HG03039 (cell line): ENCODE data around the gene CXCL8.
"Not testable (repeated sequence)": the region's sequence is repeated elsewhere in the genome, so short reads cannot be mapped to it uniquely, and the experiment has no call there.

Experiments
- ATAC-seq: cut with Tn5 transposase; IDR thresholded peaks from one replicate; pipeline ENCODE4 v1.9.1; 2021; ENCODE audit warnings: mild to moderate bottlenecking, moderate library complexity; ENCODE audit not compliant: unreplicated experiment

The CXCL8 gene

DNA sequence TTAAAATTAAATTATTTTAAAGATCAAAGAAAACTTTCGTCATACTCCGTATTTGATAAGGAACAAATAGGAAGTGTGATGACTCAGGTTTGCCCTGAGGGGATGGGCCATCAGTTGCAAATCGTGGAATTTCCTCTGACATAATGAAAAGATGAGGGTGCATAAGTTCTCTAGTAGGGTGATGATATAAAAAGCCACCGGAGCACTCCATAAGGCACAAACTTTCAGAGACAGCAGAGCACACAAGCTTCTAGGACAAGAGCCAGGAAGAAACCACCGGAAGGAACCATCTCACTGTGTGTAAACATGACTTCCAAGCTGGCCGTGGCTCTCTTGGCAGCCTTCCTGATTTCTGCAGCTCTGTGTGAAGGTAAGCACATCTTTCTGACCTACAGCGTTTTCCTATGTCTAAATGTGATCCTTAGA is at the start of gene CXCL8:
CXCL8 (plus strand) TSS at position 217 of the 426 bp plus-strand sequence; CDS start at position 307, 90 bp downstream.
- ATAC-seq, result no peak

DNA sequence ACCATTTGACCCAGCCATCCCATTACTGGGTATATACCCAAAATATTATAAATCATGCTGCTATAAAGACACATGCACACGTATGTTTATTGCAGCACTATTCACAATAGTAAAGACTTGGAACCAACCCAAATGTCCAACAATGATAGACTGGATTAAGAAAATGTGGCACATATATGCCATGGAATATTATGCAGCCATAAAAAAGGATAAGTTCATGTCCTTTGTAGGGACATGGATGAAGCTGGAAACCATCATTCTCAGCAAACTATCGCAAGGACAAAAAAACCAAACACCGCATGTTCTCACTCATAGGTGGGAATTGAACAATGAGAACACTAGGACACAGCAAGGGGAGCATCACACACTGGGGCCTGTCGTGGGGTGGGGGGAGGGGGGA is 49.2 kb upstream of the CXCL8 start:
- not testable (repeated sequence) for ATAC-seq

DNA sequence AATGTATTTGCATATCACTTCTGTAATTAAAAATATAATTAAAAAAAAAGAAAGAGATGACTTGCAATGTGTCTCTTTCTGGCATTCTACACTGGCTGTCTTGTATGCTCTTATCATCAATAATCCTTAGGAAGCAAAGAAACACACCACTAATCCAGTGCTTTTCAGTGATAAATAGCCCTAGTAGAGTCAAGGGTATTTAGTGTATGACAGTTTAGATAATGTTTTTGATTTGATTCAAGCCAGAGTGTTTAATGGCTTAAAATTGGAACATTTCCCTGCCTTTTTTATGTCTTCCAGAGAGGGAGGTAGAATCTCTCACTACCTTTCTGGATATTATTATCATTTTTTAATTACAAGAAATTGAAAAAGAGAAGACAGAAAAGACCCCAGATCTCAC is 48.6 kb upstream of the CXCL8 start:
- no peak for ATAC-seq

DNA sequence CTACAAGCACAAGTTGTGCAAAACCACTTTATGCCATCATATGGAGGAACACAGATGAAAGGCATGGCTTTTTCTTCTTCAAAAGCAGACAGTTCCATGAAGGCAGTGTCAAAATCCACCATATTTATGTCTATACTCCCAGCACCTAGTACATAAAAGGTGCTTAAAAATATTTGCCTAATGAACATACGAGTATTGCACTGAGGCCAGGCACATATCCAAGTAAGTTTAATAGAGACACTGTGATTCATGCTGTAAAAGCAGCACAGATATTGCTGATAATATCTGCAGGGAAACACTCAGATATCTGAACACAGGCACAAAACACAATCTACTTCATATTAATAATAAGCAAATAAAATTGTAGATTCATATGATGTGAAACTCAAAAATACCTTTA is 48.1 kb upstream of the CXCL8 start:
- no peak for ATAC-seq

DNA sequence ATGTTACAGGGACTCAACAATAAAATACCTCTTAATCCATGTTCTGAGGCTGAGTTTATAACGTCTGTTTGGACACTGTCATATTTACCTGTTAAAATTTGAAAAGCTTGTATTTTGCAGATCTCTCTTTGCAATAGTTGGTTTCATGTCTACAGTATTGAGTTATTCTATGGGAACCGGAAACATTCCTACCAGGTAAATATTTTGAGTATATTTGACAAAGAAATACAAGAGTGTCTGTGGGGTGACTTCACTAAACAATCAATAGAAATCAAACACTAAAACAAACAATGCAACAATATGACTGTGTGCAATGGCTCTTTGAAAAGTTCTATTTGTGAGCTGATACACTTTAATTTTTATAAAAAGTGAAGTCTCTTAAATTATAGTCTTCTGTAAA is 47.7 kb upstream of the CXCL8 start:
- no peak for ATAC-seq

DNA sequence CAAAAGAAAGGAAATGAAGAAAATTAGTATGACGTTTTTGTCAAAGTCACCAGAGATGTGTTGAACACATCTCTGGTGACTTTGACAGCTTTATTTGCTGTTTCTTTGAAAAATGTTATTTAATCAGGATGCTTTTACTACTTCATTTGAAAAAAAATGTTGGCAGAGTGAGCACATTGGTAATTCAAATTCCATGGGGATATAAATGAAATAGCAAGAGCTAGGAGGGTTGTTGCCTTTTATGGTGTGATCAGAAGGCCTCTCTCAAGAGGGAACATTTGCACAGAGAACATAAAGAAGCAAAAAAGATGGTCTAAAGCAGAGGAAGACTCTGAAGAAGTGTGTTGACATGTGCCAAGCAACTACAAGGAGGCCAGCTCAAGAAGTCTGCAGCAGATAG is 46.6 kb upstream of the CXCL8 start:
- no peak for ATAC-seq

DNA sequence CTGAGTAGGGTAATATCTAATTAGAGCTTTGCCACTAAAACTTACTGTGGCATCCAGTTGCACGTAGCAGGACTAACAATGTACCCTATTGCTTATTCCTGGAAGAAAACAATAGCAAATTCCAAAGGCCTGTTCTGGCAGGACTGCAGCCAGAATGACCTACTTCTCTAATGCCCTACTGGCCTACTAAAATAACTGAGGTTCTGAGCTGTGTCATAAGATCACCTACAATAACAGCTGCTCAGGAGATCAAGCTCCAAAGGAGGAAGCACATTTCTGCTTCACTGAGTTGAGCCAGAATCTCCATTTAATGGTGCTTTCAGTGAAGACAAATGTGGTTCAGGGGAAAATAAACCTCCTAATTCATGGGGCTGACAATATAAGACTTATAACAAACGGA is 42.2 kb upstream of the CXCL8 start:
- no peak for ATAC-seq

DNA sequence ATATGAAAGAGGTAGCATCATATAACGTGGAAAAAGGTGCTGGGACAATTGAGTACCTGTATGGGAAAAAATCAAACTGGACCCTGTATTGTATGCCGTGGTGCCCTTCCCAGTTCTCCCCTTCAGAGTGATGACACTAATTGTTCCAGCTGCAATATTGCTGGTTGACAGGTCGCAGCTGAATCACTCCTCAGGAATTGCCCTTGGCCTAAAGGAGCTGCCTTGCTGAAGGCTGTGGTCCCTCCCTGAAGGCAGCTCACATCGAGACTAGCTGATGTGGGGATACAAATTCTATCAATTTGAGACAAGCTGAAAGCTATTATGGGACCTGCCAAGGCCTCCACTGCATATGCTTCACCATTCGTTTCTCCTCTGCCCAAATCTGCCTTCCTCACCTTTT is 39.3 kb upstream of the CXCL8 start:
- no peak for ATAC-seq

DNA sequence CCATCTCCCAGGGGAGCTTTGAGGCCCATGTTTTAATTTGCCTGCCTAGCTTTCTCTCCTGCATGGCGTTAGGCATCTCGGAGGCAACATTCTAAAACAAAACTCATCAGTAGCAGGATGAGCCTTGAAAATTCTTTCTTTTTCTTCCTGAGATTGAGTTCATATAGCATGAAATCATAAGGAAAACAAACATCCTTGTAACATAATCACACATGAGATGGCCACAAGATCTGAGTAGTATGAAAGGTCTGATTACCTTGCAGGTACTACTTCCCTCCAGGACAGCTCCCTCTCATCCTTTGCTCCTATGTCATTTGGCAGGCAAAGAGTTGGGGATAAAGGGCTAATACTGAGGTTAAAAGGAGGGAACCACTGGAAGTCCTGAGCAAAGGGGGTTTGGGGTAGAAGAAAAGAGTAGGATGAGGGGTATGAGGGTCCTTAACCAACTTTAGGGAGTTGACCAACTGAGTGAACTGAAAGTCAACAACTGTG is 37.5 kb upstream of the CXCL8 start:
- no peak for ATAC-seq

DNA sequence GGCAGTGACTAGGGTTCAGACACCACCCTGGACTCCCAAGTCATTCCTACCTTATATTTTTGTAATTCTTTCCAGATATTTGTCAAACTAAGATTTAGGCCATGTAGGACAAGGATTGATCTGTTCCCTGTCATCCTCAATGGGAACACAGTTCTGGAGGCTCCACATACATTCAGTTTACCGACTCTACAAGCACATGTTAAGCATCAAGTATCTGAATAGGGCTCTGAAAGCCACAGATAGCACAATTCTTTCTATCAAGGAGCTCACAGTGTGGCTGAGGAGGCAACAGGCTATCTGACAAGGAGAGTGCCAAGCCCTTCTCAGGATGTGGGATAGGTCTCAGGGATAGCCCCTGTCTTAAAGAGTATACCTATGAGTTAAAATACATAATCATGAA is 37.0 kb upstream of the CXCL8 start:
- ATAC-seq, result no peak

DNA sequence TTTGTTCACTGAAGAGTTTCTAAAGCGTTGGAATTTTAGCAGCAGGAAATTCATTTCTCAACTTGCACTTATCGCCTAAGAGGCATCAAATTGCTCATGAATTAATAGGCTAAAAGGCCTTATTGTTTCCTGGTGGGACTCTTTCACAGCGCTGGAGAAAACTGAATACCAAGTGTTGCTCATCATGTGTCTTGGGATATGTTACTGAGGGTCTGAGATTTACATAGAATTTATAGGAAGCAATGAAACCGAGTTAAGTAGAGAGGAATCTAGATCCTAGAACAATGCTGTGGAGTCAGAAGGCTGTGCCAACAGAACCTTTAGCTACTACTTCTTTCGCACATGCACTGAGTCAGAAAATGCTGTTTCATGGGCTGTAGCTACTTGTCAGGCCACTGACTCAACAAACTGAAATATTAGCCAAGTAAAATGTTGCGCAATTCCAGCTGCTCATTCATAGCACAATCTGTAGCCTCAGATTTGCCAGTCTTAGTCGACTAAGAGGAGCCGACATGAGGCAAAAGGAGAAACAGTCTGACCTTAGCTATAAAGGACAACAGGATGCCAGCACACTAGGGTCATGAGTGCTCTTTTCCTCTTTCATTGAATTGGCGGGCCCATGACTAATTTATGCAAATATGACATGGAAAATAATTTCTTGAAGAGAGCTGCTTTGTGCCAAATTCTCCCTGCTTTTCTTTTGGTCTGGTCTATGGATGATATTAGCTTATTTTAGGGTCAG is 35.9 kb upstream of the CXCL8 start:
- ATAC-seq, result no peak

DNA sequence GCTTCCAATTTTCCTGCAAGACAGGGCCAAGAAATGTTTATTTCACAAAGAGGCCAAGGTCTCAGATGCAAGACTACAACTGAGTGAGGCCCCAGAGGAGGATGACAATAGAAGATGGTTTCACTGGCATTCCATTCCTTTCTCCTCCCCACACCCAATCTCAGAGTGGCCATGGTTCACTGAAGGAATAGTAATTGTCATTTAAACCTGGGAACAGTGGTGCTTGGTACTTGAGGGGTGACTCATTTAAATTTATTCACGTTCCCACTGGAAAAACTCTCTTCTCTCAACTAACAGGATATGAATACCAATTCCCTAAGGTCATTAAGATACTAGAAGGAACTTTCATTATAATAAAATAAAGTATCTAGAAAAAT is 35.3 kb upstream of the CXCL8 start:
- ATAC-seq, result no peak

DNA sequence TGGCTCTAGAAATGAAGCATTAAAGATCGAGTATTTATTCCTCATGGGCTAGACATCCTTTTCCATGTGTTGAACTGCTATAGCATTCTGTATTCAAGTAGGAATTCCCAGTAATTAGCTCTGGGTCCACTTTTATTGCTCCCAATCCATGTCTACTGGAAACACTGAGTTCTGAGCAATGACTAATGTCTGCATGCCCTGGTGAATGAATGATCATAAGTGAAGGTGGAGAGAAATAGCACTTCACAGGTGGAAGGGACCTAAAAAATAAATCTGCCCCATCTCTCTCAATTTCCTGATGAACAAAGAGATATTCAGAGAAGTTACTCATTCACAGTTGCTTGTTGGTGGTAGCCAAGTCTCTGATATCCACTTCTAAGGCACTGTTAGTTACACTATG is 34.6 kb upstream of the CXCL8 start:
- no peak for ATAC-seq

DNA sequence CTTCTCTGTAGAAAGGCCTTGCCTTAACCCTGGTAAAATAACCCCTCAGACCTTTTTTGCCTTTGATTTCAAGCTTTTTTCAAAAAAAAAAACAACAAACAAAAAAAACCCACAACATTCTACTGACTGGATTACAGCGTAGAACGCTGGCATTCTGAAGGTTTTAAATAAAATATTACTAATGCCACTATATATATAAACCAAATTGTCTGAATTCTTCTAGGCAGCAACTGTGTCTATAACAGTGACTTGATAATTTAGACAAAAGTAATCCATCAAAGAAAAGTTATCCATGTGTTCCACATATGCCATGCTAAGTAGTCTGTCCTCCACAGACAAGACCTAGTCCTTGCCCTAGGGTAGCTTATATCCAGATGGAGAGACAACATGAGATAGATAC is 33.6 kb upstream of the CXCL8 start:
- no peak for ATAC-seq

DNA sequence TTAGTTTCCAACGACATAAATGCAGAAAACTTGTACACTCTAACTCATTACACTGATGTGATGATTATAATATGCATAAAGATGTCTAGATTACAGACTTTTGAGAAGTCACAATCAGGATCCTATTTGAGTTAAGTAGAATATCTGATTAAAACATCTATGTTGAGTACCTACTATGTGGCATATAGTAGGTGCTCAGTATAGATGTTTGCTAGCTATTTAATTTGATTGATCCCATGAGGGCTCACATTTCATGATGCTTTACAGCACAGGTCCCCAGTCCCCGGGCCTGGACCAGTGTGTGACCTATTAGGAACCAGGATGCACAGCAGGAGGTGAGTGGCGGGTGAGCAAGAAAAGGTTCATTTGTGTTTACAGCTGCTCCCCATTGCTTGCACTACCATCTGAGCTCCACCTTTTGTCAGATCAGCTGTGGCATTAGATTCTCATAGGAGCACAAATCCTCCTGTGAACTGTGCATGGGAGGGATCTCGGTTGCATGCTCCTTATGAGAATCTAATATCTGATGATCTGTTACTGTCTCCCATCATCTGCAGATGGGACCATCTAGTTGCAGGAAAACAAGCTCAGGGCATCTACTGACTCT is 33.0 kb upstream of the CXCL8 start:
- ATAC-seq, result no peak

DNA sequence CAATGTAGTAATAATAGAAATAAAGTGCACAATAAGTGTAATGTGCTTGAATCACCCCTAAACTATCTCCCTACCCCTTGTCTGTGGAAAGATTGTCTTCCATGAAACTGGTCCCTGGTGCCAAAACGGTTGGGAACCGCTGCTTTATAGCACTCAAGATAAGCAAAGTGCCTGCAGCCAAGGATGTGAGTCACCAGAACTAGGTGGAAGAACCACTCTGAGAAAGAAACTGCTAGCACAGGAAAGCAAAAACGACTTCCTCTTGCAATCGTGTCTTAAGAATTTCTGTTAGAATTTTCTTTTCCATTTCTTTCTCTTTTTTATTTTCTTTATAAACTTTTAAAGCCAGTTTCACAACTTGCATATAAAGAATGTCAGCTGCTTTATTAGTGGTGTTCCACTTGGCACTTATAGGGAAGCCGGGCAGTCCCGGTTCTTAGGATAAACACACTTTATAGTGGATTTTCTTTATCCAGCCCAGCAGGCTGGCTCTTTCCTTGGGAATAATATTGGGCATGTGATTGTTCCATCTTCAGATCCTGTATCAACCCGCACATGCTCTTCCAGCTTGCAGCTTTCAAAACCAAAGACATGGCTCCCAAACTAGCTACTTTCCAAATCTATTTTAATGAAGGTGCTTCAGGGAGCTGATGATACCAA is 32.3 kb upstream of the CXCL8 start:
- no peak for ATAC-seq

DNA sequence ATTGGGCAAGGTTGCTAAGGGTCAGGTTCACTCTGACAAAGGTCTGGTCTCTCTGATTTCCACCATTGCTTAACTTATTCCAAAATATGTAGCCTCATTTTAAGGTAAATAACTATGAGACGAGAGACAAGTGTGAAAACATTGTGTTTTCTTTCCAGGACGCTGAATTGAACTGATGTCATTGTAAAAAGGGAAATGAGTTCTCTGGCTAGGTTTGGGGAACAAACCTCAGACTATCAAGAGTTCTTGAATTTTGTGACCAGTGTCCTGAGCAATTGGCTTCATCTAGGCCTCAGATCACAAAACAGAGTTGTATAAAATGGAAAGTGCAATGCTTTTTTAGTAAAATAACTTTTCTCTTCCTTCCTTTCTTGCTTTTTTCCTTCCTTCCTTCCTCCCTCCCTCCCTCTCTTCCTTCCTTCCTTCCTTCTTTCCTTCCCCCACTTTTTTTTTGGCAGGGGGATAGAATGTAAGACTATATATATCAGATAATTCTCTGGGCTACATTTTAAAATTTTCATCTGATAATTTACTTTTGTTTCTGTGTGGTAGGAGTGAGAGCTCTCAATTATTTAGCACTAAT is 30.8 kb upstream of the CXCL8 start:
- no peak for ATAC-seq

DNA sequence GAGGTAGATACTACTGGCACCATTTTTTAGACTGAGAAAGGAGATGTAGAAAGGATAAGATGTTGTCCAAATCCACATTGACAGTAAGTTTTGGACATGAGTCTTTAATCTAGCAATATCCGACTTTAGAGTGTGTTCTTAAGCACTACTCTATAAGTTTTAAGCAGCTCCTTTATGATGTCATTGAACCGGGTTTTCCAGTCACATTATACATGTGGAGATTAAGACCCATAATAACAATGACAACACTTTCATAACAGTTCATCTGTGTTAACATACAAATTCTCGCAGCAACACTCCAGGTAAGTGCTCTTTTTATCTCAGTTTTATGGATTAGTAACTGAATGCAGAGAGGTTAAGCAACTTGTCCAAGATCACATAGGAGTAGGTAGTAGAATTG is 30.3 kb upstream of the CXCL8 start:
- ATAC-seq, result no peak

DNA sequence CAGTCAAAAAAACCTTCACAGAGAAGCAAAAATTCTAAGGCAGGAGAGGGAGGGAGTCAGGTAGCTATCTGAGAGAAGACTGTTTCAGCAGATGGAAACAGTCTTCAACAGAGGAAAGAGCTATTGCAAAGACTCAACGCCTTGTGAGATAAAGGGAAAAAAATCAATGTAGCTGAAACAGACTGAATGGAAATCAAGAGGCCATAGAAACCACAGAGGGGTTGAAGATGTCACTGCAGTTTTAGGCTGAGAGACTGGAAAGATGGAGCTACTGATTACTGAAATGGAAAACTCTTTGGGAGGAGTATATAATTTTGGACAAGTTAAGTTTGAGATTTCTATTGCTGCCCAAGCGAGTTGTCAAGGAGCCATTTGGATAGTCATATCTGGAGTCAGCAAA is 28.4 kb upstream of the CXCL8 start:
- ATAC-seq, result no peak

DNA sequence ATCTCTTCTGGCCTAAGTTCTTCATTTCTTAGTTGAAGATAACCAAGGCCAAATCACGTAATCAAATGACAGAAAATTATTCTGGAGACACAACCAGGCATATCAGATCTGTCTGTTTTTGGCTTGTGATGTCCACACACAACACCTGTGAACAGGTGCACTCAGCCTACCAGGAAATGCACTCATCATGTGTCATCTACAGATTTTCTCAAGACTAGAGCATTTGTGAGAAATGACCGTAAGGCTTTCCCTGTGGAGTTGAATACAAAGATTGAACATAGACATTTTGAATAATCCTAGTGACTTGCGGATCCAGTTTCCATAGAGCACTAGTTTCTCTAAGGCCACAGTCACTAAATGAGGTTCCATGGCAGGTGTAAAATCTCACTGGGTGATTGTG is 26.7 kb upstream of the CXCL8 start:
- no peak for ATAC-seq

DNA sequence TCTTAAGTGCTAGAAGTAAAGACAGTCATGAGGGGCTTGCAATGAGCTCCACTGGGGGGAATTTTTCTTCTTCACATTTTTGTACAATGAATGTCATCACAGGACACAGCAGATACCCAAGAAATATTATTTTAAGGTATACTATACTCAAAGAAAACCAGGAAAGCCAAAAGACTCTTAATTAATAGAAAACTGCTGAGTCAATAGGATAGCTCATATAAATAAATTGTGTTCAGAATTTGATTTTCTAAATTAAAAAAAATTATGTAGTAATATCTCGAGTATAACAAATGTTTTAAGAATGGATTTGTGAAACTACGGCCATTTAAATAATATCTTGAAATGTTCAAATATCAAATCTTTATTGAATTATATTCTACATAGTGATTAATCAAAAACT is 25.7 kb upstream of the CXCL8 start:
- ATAC-seq, result no peak

DNA sequence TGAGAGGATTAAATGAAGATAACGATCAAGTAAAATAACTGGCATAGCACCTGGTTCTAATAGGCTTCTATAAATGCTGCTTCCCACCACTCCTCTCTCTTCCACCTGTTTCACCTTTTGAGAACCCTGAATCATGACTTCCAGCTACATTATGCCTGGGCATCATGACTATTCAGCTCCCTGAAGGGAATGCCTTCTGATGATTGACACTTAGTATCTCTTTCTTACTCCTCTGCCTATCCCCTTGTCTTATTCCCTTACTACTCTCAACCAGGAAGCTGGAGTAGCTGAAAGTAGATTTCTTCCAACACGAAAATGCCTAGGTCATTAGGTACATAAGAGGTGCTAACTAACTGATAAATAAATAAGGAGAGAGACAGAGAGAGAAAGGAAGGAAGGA is 24.7 kb upstream of the CXCL8 start:
- no peak for ATAC-seq
